Right lobe of liver (tissue), 4 donors: Measurements from ENCODE around the gene FAXC.
"Not testable (repeated sequence)": the region's sequence is repeated elsewhere in the genome, so short reads cannot be mapped to it uniquely, and the experiment has no call there.

ENCODE experiments used
- POLR2A ChIP-seq: fragments of 450-650 bp; IDR thresholded peaks from one replicate; pipeline ENCODE4 v1.6.1; 2017; ENCODE audit warnings: antibody characterized with exemption, mild to moderate bottlenecking
- TF ChIP-seq, protein P1 (sequence below), 4 donors: fragments of 200-600 bp in 3 of 4; fragments of 450-650 bp in 1 of 4; IDR thresholded peaks; one replicate each; pipeline versions ENCODE4 v1.5.1 to v1.8.0; 2016 to 2022; ENCODE audit warnings: antibody characterized with exemption in 4 of 4, mild to moderate bottlenecking in 2 of 4
- donor health status: DM: no; HTN: no; CAD: no.
- donor health status: DM: no; HTN: no; CAD: no.
- donor health status: DM: no; HTN: yes; CAD: no.

DNA sequence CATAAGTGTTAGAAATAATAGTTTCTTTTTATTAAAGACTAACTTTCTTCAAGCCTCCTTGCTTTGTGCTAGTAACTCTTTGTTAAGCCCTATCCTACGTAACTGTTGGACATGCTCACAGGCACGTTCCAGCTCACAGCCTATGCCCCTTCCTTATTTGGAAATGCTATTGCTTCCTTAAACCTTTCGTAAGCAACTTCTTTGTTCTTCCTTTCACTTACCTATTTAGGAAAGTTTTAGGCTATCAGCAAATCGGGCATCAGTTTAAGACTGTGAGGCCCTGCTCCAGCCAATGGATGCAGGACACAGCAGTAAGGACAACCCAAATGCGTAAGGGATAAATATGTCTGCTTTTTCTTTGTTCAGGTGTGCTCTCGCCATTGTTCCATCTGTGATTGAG lies 14.2 kb downstream of the FAXC start:
- TF ChIP-seq, protein P1, sequence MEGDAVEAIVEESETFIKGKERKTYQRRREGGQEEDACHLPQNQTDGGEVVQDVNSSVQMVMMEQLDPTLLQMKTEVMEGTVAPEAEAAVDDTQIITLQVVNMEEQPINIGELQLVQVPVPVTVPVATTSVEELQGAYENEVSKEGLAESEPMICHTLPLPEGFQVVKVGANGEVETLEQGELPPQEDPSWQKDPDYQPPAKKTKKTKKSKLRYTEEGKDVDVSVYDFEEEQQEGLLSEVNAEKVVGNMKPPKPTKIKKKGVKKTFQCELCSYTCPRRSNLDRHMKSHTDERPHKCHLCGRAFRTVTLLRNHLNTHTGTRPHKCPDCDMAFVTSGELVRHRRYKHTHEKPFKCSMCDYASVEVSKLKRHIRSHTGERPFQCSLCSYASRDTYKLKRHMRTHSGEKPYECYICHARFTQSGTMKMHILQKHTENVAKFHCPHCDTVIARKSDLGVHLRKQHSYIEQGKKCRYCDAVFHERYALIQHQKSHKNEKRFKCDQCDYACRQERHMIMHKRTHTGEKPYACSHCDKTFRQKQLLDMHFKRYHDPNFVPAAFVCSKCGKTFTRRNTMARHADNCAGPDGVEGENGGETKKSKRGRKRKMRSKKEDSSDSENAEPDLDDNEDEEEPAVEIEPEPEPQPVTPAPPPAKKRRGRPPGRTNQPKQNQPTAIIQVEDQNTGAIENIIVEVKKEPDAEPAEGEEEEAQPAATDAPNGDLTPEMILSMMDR (IDR thresholded peaks at IDR 0.05) = not testable (repeated sequence)
- not testable (repeated sequence) for TF ChIP-seq POLR2A
